PC-3 (cell line): ENCODE measurements around the gene LIME1. TPM values are rescaled to one million over a fixed set of nuclear protein-coding genes. Genes with fewer than 3 reads are reported as not detected.

ENCODE experiments used
- ATAC-seq: fragments of 200-7000 bp; cut with Tn5 transposase; 2 replicates; pipeline ENCODE4 v1.9.1; 2020; ENCODE audit warnings: mild to moderate bottlenecking, moderate library complexity
- BruUV-seq: library from RNA; stranded (reverse); fragments of 400-500 nt; replicated peaks from 2 replicates; lab custom pipeline; 2021; lab: Mats Ljungman, UMichigan
- CTCF ChIA-PET: fragments of 300-600 bp; sonication (Branson Sonifier 250); formaldehyde crosslinking; loops from one replicate; lab custom pipeline; 2022; ENCODE audit warnings: antibody characterized with exemption; lab: Charles Lee
- POLR2A ChIA-PET: fragments of 300-600 bp; sonication (Branson Sonifier 250); formaldehyde crosslinking; loops from one replicate; lab custom pipeline; 2022; ENCODE audit warnings: antibody characterized with exemption; ENCODE audit not compliant: unreplicated experiment; lab: Charles Lee
- DNase-seq: peaks from one replicate; pipeline ENCODE4 v3.0.0-alpha.2; 2015
- H2AFZ ChIP-seq: fragments of 300-600 bp; sonication (generic); 2 replicates; pipeline ENCODE4 v1.6.0; 2016; ENCODE audit warnings: antibody characterized with exemption, low read length
- H3F3A ChIP-seq: fragments of 300-600 bp; sonication (generic); one replicate; pipeline ENCODE4 v1.6.0; 2017; ENCODE audit warnings: antibody characterized with exemption, low read length, control low read depth, mild to moderate bottlenecking; ENCODE audit not compliant: unreplicated experiment
- H3K27ac ChIP-seq: fragments of 300-600 bp; sonication (generic); 2 replicates; pipeline ENCODE4 v1.5.1; 2016; ENCODE audit warnings: mild to moderate bottlenecking, low read length
- H3K27me3 ChIP-seq: fragments of 300-600 bp; sonication (generic); 2 replicates; pipeline ENCODE4 v1.6.1; 2016; ENCODE audit warnings: low read length, mixed read lengths
- H3K36me3 ChIP-seq: fragments of 300-600 bp; sonication (generic); 2 replicates; pipeline ENCODE4 v1.6.1; 2016; ENCODE audit warnings: low read depth, mixed run types, low read length, mixed read lengths
- H3K4me1 ChIP-seq: fragments of 300-600 bp; sonication (generic); 2 replicates; pipeline ENCODE4 v1.5.1; 2016; ENCODE audit warnings: low read length; ENCODE audit not compliant: insufficient read depth
- H3K4me2 ChIP-seq: fragments of 300-600 bp; sonication (generic); 2 replicates; pipeline ENCODE4 v1.6.0; 2016; ENCODE audit warnings: low read length
- H3K4me3 ChIP-seq: fragments of 300-600 bp; sonication (generic); 2 replicates; pipeline ENCODE4 v1.5.1; 2016; ENCODE audit warnings: mild to moderate bottlenecking, low read length, mixed read lengths
- H3K79me2 ChIP-seq: fragments of 300-600 bp; sonication (generic); 2 replicates; pipeline ENCODE4 v1.6.1; 2017; ENCODE audit warnings: low read length, mixed read lengths
- H3K9ac ChIP-seq: fragments of 300-600 bp; sonication (generic); 2 replicates; pipeline ENCODE4 v1.6.0; 2016; ENCODE audit warnings: mild to moderate bottlenecking, low read length
- H3K9me2 ChIP-seq: fragments of 300-600 bp; sonication (generic); replicated peaks from 2 replicates; pipeline ENCODE4 v1.6.1; 2016; ENCODE audit warnings: mixed run types, low read length, mixed read lengths
- H3K9me3 ChIP-seq: fragments of 300-600 bp; sonication (generic); 2 replicates; pipeline ENCODE4 v1.6.1; 2016; ENCODE audit warnings: low read length, mixed read lengths
- H4K20me1 ChIP-seq: fragments of 300-600 bp; sonication (generic); 2 replicates; pipeline ENCODE4 v1.6.1; 2016; ENCODE audit warnings: low read length, mixed read lengths
- CTCF ChIP-seq: fragments of 300-600 bp; sonication (generic); conservative IDR thresholded peaks from 2 replicates; pipeline ENCODE4 v1.5.1; 2017; ENCODE audit warnings: antibody characterized with exemption, low read depth, mild to moderate bottlenecking, low read length
- EZH2 ChIP-seq: fragments of 300-600 bp; sonication (generic); IDR thresholded peaks from one replicate; pipeline ENCODE4 v1.6.1; 2017; ENCODE audit warnings: antibody characterized with exemption, mild to moderate bottlenecking, low read length; ENCODE audit not compliant: unreplicated experiment
- EZH2phosphoT487 ChIP-seq: fragments of 300-600 bp; sonication (generic); IDR thresholded peaks from 2 replicates; pipeline ENCODE4 v1.6.1; 2018; ENCODE audit warnings: mild to moderate bottlenecking, antibody characterized with exemption, low read length, borderline replicate concordance
- intact Hi-C: fragments of 100-400 bp; cut with micrococcal nuclease; formaldehyde crosslinking; loops from 2 replicates; pipeline ENCODE4 v1.9.0; 2023
- total RNA-seq: library from RNA; depleted of rRNA; stranded (reverse); fragments of >200 nt; gene quantifications from 2 replicates; pipeline ENCODE4 v1.2.3, GENCODE V29; 2014

LIME1 gene
- total RNA-seq, 1 experiment from 2014 or later = 17.3 TPM

GRCh38 chr20:63742381-63743024 lies 6.0 kb downstream of the LIME1 start:
- ChIA-PET POLR2A (interaction anchor here (0.6 kb wide), 1 partner anchor 297 kb away, joined by 3 read pairs; no protein-coding TSS in a partner anchor), CTCF (no interaction called here)
- TF ChIP-seq EZH2phosphoT487 (no peak), EZH2 (no peak), CTCF (no peak)
- H3K27ac ChIP-seq = no peak overlapping the region
- intact Hi-C loops = no loop called here
- H3K27me3 ChIP-seq = no peaks in the 10 kb centered on the region
- H3K4me3 ChIP-seq = no peak overlapping the region
- ATAC-seq (no peak), DNase-seq (no peak)
- H3K79me2 ChIP-seq = peaks cover 13% of the 10 kb centered on the region
- no peaks in the 10 kb centered on the region for H3F3A ChIP-seq
- H2AFZ ChIP-seq = no peak overlapping the region
- no TSS peak for BruUV-seq
- H4K20me1 ChIP-seq = no peaks in the 10 kb centered on the region
- H3K9me3 ChIP-seq = no peaks in the 10 kb centered on the region
- H3K36me3 ChIP-seq = peaks cover 22% of the 10 kb centered on the region
- H3K4me2 ChIP-seq = no peak overlapping the region
- H3K4me1 ChIP-seq = peaks cover 12% of the 10 kb centered on the region
- H3K9ac ChIP-seq = no peak overlapping the region
- H3K9me2 ChIP-seq = no peaks in the 10 kb centered on the region

DNA sequence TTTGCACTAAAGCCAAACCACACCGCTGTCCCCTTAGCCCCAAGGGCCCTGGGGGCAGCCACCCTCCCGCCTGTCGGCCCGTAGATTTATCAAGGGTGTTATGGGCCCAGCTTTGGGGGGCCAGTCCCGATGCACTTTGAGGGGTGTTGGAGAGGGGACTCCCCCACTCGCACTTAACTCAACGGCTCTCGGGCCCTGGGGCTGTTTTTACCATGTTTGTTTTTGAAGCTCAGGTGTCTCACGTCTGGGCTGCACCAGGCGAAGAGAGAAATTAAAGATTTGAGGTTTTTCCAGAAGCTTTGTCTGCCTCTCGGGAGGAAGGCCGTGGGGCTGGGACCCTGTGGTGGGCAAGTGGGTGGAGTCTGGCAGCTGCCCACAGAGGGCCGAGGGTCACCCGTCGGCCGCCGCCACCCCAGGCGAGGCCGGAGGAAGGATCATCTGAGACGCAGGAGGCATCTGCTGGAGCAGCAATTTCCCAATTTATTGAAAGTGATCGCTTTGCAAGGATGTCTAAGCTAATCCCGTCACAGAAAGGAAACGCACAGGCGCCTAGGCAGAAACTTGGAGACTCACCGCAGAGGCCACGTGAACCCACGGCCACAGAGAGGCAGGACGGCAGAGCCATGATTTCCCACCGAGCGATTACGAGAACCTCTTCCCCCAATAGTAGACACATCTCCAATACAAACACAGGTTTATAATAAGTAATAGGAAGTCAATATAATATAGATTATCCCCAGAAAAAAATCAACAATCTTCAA lies 6.9 kb downstream of the LIME1 start:
- ATAC-seq (no peak), DNase-seq (no peak)
- H3F3A ChIP-seq = no peaks in the 10 kb centered on the region
- no peak overlapping the region for H3K4me3 ChIP-seq
- H3K27me3 ChIP-seq = no peaks in the 10 kb centered on the region
- TF ChIP-seq EZH2 = no peak
- no peak for TF ChIP-seq EZH2phosphoT487
- no peak for TF ChIP-seq CTCF
- H3K9ac ChIP-seq = no peak overlapping the region
- peaks cover 12% of the 10 kb centered on the region for H3K4me1 ChIP-seq
- no peaks in the 10 kb centered on the region for H4K20me1 ChIP-seq
- no peak overlapping the region for H3K27ac ChIP-seq
- H3K9me2 ChIP-seq = no peaks in the 10 kb centered on the region
- H3K4me2 ChIP-seq = no peak overlapping the region
- ChIA-PET POLR2A (no interaction called here), CTCF (no interaction called here)
- TSS peak; percentile 22 for BruUV-seq
- intact Hi-C loops = no loop called here
- H2AFZ ChIP-seq = no peak overlapping the region
- H3K79me2 ChIP-seq = peaks cover 13% of the 10 kb centered on the region
- H3K9me3 ChIP-seq = no peaks in the 10 kb centered on the region
- H3K36me3 ChIP-seq = peaks cover 22% of the 10 kb centered on the region

- Histone ChIP-seq H3K9me3 (no peaks in the 10 kb centered on the region), H4K20me1 (no peaks in the 10 kb centered on the region), H3K4me1 (peaks cover 12% of the 10 kb centered on the region), H3K9ac (no peak overlapping the region), H3K9me2 (no peaks in the 10 kb centered on the region), H3K27me3 (no peaks in the 10 kb centered on the region), H3K36me3 (peaks cover 22% of the 10 kb centered on the region), H3K27ac (no peak overlapping the region), H3K4me2 (no peak overlapping the region), H3K79me2 (peaks cover 13% of the 10 kb centered on the region), H2AFZ (no peak overlapping the region), H3K4me3 (no peak overlapping the region), H3F3A (no peaks in the 10 kb centered on the region)
- intact Hi-C loops = no loop called here
- POLR2A ChIA-PET = no interaction called here
- CTCF ChIA-PET = no interaction called here
- ATAC-seq (no peak), DNase-seq (no peak)
- no TSS peak for BruUV-seq
- TF ChIP-seq EZH2phosphoT487 (no peak), EZH2 (no peak), CTCF (no peak)
Observed at GRCh38 chr20:63744158-63744557, 7.7 kb downstream of the LIME1 start.
